Measurements from ENCODE around the gene ZG16.
A peak's percentile ranks its signal among the peaks of the same experiment; 100 is the strongest.

ZG16 gene

GRCh38 chr16:29812754-29813643, 34.9 kb downstream of the ZG16 start:
- Histone ChIP-seq H3K36me3 (ENCODE audit: insufficient read depth, insufficient read length, low read length) (peaks cover 30% of the 10 kb centered on the region), H3K27me3 (ENCODE audit: insufficient read depth, insufficient read length) (no peaks in the 10 kb centered on the region), H3K4me1 (ENCODE audit: insufficient read depth, insufficient read length) (peaks cover 31% of the 10 kb centered on the region), H3K9ac (ENCODE audit: insufficient read length, low read depth) (peak overlapping the region; percentile 99), H3K4me3 (ENCODE audit: insufficient read length, low read depth) (peak overlapping the region; percentile 100), H3K9me3 (ENCODE audit: insufficient read depth, low read length) (no peaks in the 10 kb centered on the region)
- no peak for TF ChIP-seq SUZ12 (IDR thresholded peaks at IDR 0.05; ENCODE audit: extremely low read depth, insufficient read depth, insufficient read length)
- TF ChIP-seq YY1 (IDR thresholded peaks at IDR 0.05; ENCODE audit: insufficient read depth, insufficient read length) = no peak
- no peak for TF ChIP-seq ZNF274 (IDR thresholded peaks at IDR 0.05; ENCODE audit: low read depth, low read length)
- DNase-seq (ENCODE audit: low read depth, low spot score) = no peak

GRCh38 chr16:29813644-29814562, 35.8 kb downstream of the ZG16 start:
- DNase-seq (ENCODE audit: low read depth, low spot score) = no peak
- Histone ChIP-seq H3K9me3 (ENCODE audit: insufficient read depth, low read length) (no peaks in the 10 kb centered on the region), H3K4me3 (ENCODE audit: insufficient read length, low read depth) (no peak overlapping the region), H3K9ac (ENCODE audit: insufficient read length, low read depth) (peak overlapping the region; percentile 86), H3K4me1 (ENCODE audit: insufficient read depth, insufficient read length) (peaks cover 30% of the 10 kb centered on the region), H3K27me3 (ENCODE audit: insufficient read depth, insufficient read length) (no peaks in the 10 kb centered on the region), H3K36me3 (ENCODE audit: insufficient read depth, insufficient read length, low read length) (peaks cover 30% of the 10 kb centered on the region)
- no peak for TF ChIP-seq YY1 (IDR thresholded peaks at IDR 0.05; ENCODE audit: insufficient read depth, insufficient read length)
- TF ChIP-seq SUZ12 (IDR thresholded peaks at IDR 0.05; ENCODE audit: extremely low read depth, insufficient read depth, insufficient read length) = no peak
- no peak for TF ChIP-seq ZNF274 (IDR thresholded peaks at IDR 0.05; ENCODE audit: low read depth, low read length)

GRCh38 chr16:29814592-29814991, 36.5 kb downstream of the ZG16 start:
- Histone ChIP-seq H3K9ac (ENCODE audit: insufficient read length, low read depth) (peak overlapping the region; percentile 86), H3K27me3 (ENCODE audit: insufficient read depth, insufficient read length) (no peaks in the 10 kb centered on the region), H3K9me3 (ENCODE audit: insufficient read depth, low read length) (no peaks in the 10 kb centered on the region), H3K36me3 (ENCODE audit: insufficient read depth, insufficient read length, low read length) (peaks cover 30% of the 10 kb centered on the region), H3K4me3 (ENCODE audit: insufficient read length, low read depth) (no peak overlapping the region), H3K4me1 (ENCODE audit: insufficient read depth, insufficient read length) (peaks cover 28% of the 10 kb centered on the region)
- TF ChIP-seq YY1 (IDR thresholded peaks at IDR 0.05; ENCODE audit: insufficient read depth, insufficient read length) = no peak
- TF ChIP-seq ZNF274 (IDR thresholded peaks at IDR 0.05; ENCODE audit: low read depth, low read length) = no peak
- no peak for TF ChIP-seq SUZ12 (IDR thresholded peaks at IDR 0.05; ENCODE audit: extremely low read depth, insufficient read depth, insufficient read length)
- no peak for DNase-seq (ENCODE audit: low read depth, low spot score)

GRCh38 chr16:29815032-29815721, 37.1 kb downstream of the ZG16 start:
- no peak for TF ChIP-seq ZNF274 (IDR thresholded peaks at IDR 0.05; ENCODE audit: low read depth, low read length)
- TF ChIP-seq SUZ12 (IDR thresholded peaks at IDR 0.05; ENCODE audit: extremely low read depth, insufficient read depth, insufficient read length) = no peak
- TF ChIP-seq YY1 (IDR thresholded peaks at IDR 0.05; ENCODE audit: insufficient read depth, insufficient read length) = no peak
- H3K9ac ChIP-seq (ENCODE audit: insufficient read length, low read depth) = peak overlapping the region; percentile 86
- H3K36me3 ChIP-seq (ENCODE audit: insufficient read depth, insufficient read length, low read length) = peaks cover 30% of the 10 kb centered on the region
- H3K27me3 ChIP-seq (ENCODE audit: insufficient read depth, insufficient read length) = no peaks in the 10 kb centered on the region
- peaks cover 25% of the 10 kb centered on the region for H3K4me1 ChIP-seq (ENCODE audit: insufficient read depth, insufficient read length)
- peak overlapping the region; percentile 92 for H3K4me3 ChIP-seq (ENCODE audit: insufficient read length, low read depth)
- H3K9me3 ChIP-seq (ENCODE audit: insufficient read depth, low read length) = no peaks in the 10 kb centered on the region
- DNase-seq (ENCODE audit: low read depth, low spot score) = no peak

GRCh38 chr16:29815793-29816693, 38.0 kb downstream of the ZG16 start, which contains the start of gene PAGR1:
Gene PAGR1 (plus strand): TSS chr16:29816152. CDS start chr16:29816526, 374 bp downstream.
- TF ChIP-seq SUZ12 (IDR thresholded peaks at IDR 0.05; ENCODE audit: extremely low read depth, insufficient read depth, insufficient read length) (no peak), YY1 (IDR thresholded peaks at IDR 0.05; ENCODE audit: insufficient read depth, insufficient read length) (peak; percentile 99)
- no peaks in the 10 kb centered on the region for H3K9me3 ChIP-seq (ENCODE audit: insufficient read depth, low read length)
- peak within 1 kb of the TSS; percentile 92 for H3K4me3 ChIP-seq (ENCODE audit: insufficient read length, low read depth)
- peaks cover 34% of the 10 kb centered on the region for H3K36me3 ChIP-seq (ENCODE audit: insufficient read depth, insufficient read length, low read length)
- H3K4me1 ChIP-seq (ENCODE audit: insufficient read depth, insufficient read length) = peaks cover 27% of the 10 kb centered on the region
- DNase-seq (ENCODE audit: low read depth, low spot score) = peak; percentile 99
- no peaks in the 10 kb centered on the region for H3K27me3 ChIP-seq (ENCODE audit: insufficient read depth, insufficient read length)
- H3K9ac ChIP-seq (ENCODE audit: insufficient read length, low read depth) = peak within 1 kb of the TSS; percentile 99

Measured in NT2/D1 (cell line).